ENCODE results near the gene RMND5B.

- TF ChIP-seq SMARCE1 (IDR thresholded peaks at IDR 0.05; ENCODE audit: borderline replicate concordance), result no peak
- no peak for TF ChIP-seq FOXM1 (CRISPR knock-in tag; IDR thresholded peaks at IDR 0.05)
- TF ChIP-seq THRA (CRISPR knock-in tag; IDR thresholded peaks at IDR 0.05; ENCODE audit: borderline replicate concordance), result no peak
These were observed 4.3 kb upstream of the RMND5B start for GRCh38 chr5:178126556-178126955.

All from HepG2 (cell line).